Astrocyte (in vitro differentiated cells and primary cell): ENCODE measurements around the gene FRRS1. TPM values are rescaled to one million over a fixed set of nuclear protein-coding genes. Genes with fewer than 3 reads are reported as not detected.

Source experiments
- DNase-seq: peaks from one replicate; pipeline ENCODE4 v3.0.0-alpha.2; 2010; ENCODE audit warnings: low read depth
- FAIRE-seq: peaks from 2 replicates; lab custom pipeline; 2011; peaks lifted over from hg19 to GRCh38; lab: Jason Lieb, UNC
- H2AFZ ChIP-seq: 2 replicates; pipeline ENCODE4 v1.6.0; 2012; ENCODE audit warnings: low read depth, low read length, inconsistent platforms
- H3K27ac ChIP-seq: 2 replicates; pipeline ENCODE4 v1.5.1; 2011; ENCODE audit warnings: low read depth, low read length, inconsistent platforms
- H3K27me3 ChIP-seq: 2 replicates; pipeline ENCODE4 v1.6.0; 2011; ENCODE audit warnings: low read length, inconsistent platforms; ENCODE audit not compliant: insufficient read depth
- H3K36me3 ChIP-seq: 2 replicates; pipeline ENCODE4 v1.5.1; 2011; ENCODE audit warnings: low read length, inconsistent platforms; ENCODE audit not compliant: insufficient read depth
- H3K4me1 ChIP-seq: 2 replicates; pipeline ENCODE4 v1.5.1; 2011; ENCODE audit warnings: low read length, inconsistent platforms; ENCODE audit not compliant: insufficient read depth
- H3K4me2 ChIP-seq: 2 replicates; pipeline ENCODE4 v1.6.0; 2012; ENCODE audit warnings: low read length, inconsistent platforms
- H3K4me3 ChIP-seq: 2 replicates; pipeline ENCODE4 v1.5.1; 2011; ENCODE audit warnings: low read depth, mild to moderate bottlenecking, low read length, inconsistent platforms; ENCODE audit not compliant: insufficient read depth
- H3K79me2 ChIP-seq: 2 replicates; pipeline ENCODE4 v1.6.0; 2012; ENCODE audit warnings: mild to moderate bottlenecking, low read length, inconsistent platforms; ENCODE audit not compliant: insufficient read depth
- H3K9ac ChIP-seq: 2 replicates; pipeline ENCODE4 v1.6.0; 2012; ENCODE audit warnings: mild to moderate bottlenecking, low read length, inconsistent platforms
- H3K9me3 ChIP-seq: 2 replicates; pipeline ENCODE4 v1.5.1; 2012; ENCODE audit warnings: low read depth, mild to moderate bottlenecking, low read length, inconsistent platforms; ENCODE audit not compliant: insufficient read depth
- H4K20me1 ChIP-seq: 2 replicates; pipeline ENCODE4 v1.6.0; 2012; ENCODE audit warnings: low read length, inconsistent platforms; ENCODE audit not compliant: insufficient read depth
- H3K27ac Mint-ChIP-seq: one replicate; pipeline ENCODE4 v1.8.0; 2021; ENCODE audit warnings: mild to moderate bottlenecking, mixed read lengths; ENCODE audit not compliant: unreplicated experiment
- H3K27me3 Mint-ChIP-seq: one replicate; pipeline ENCODE4 v1.8.0; 2021; ENCODE audit warnings: low read depth, mixed read lengths; ENCODE audit not compliant: unreplicated experiment
- H3K36me3 Mint-ChIP-seq: one replicate; pipeline ENCODE4 v1.8.0; 2021; ENCODE audit warnings: low read depth, mixed read lengths; ENCODE audit not compliant: unreplicated experiment
- H3K4me1 Mint-ChIP-seq: one replicate; pipeline ENCODE4 v1.8.0; 2021; ENCODE audit warnings: low read depth, mixed read lengths; ENCODE audit not compliant: unreplicated experiment
- H3K4me3 Mint-ChIP-seq: one replicate; pipeline ENCODE4 v1.8.0; 2021; ENCODE audit warnings: mild to moderate bottlenecking, moderate library complexity, mixed read lengths; ENCODE audit not compliant: unreplicated experiment
- H3K9me3 Mint-ChIP-seq: one replicate; pipeline ENCODE4 v1.8.0; 2021; ENCODE audit warnings: mild to moderate bottlenecking, mixed read lengths; ENCODE audit not compliant: unreplicated experiment
- EZH2 ChIP-seq: IDR thresholded peaks from 2 replicates; pipeline ENCODE4 v1.6.1; 2012; ENCODE audit warnings: mild to moderate bottlenecking, low read length, inconsistent platforms; ENCODE audit not compliant: insufficient read depth
- total RNA-seq: library from RNA; stranded (reverse); gene quantifications from 2 replicates; pipeline ENCODE4 v1.2.1, GENCODE V29; 2021
- TF ChIP-seq, protein P1 (sequence below): IDR thresholded peaks from 2 replicates; pipeline ENCODE4 v1.5.1; 2011; ENCODE audit warnings: low read depth, mild to moderate bottlenecking, inconsistent platforms, low read length, moderate library complexity; ENCODE audit not compliant: insufficient read depth

The FRRS1 gene
- total RNA-seq, 1 donor from 2014 or later: 4.5 TPM

- Histone ChIP-seq H4K20me1 (no peaks in the 10 kb centered on the region), H3K9me3 (no peaks in the 10 kb centered on the region), H3K36me3 (no peaks in the 10 kb centered on the region), H3K4me1 (no peaks in the 10 kb centered on the region), H2AFZ (no peak overlapping the region), H3K79me2 (no peaks in the 10 kb centered on the region), H3K27me3 (no peaks in the 10 kb centered on the region), H3K4me2 (no peak overlapping the region), H3K9ac (no peak overlapping the region), H3K4me3 (no peak overlapping the region), H3K27ac (no peak overlapping the region)
- Mint-ChIP-seq H3K4me3 (no peak overlapping the region), H3K9me3 (no peaks in the 10 kb centered on the region), H3K27me3 (no peaks in the 10 kb centered on the region), H3K4me1 (peaks cover 5% of the 10 kb centered on the region), H3K36me3 (no peaks in the 10 kb centered on the region), H3K27ac (no peak overlapping the region)
- TF ChIP-seq, protein P1, sequence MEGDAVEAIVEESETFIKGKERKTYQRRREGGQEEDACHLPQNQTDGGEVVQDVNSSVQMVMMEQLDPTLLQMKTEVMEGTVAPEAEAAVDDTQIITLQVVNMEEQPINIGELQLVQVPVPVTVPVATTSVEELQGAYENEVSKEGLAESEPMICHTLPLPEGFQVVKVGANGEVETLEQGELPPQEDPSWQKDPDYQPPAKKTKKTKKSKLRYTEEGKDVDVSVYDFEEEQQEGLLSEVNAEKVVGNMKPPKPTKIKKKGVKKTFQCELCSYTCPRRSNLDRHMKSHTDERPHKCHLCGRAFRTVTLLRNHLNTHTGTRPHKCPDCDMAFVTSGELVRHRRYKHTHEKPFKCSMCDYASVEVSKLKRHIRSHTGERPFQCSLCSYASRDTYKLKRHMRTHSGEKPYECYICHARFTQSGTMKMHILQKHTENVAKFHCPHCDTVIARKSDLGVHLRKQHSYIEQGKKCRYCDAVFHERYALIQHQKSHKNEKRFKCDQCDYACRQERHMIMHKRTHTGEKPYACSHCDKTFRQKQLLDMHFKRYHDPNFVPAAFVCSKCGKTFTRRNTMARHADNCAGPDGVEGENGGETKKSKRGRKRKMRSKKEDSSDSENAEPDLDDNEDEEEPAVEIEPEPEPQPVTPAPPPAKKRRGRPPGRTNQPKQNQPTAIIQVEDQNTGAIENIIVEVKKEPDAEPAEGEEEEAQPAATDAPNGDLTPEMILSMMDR: no peak
- no peak for TF ChIP-seq EZH2
- no peak for FAIRE-seq
- no peak for DNase-seq
Measured at GRCh38 chr1:99672530-99673213, 93.8 kb downstream of the FRRS1 start.

- no peak overlapping the region for H3K4me2 ChIP-seq
Measured at GRCh38 chr1:99672038-99672437, 94.4 kb downstream of the FRRS1 start.

More at GRCh38 chr1:99672038-99672437, 94.4 kb downstream of the FRRS1 start:
- Mint-ChIP-seq H3K36me3 (no peaks in the 10 kb centered on the region), H3K9me3 (no peaks in the 10 kb centered on the region), H3K4me3 (no peak overlapping the region), H3K27me3 (no peaks in the 10 kb centered on the region), H3K27ac (no peak overlapping the region), H3K4me1 (peaks cover 5% of the 10 kb centered on the region)
- Histone ChIP-seq H3K36me3 (no peaks in the 10 kb centered on the region), H3K4me1 (no peaks in the 10 kb centered on the region), H3K9me3 (no peaks in the 10 kb centered on the region), H2AFZ (no peak overlapping the region), H3K27ac (no peak overlapping the region), H4K20me1 (no peaks in the 10 kb centered on the region), H3K4me3 (no peak overlapping the region), H3K27me3 (no peaks in the 10 kb centered on the region), H3K9ac (no peak overlapping the region), H3K79me2 (no peaks in the 10 kb centered on the region)
- no peak for TF ChIP-seq EZH2
- TF ChIP-seq, protein P1: no peak
- DNase-seq: no peak
- no peak for FAIRE-seq
